IMR-90 (cell line): Measurements from ENCODE around the gene WNK4. TPM values are rescaled to one million over a fixed set of nuclear protein-coding genes. Genes with fewer than 3 reads are reported as not detected.

Experiments
- ATAC-seq: fragments of 200-7000 bp; cut with Tn5 transposase; 2 replicates; pipeline ENCODE4 v1.9.1; 2020; ENCODE audit warnings: low read depth, mild to moderate bottlenecking, moderate library complexity
- BruUV-seq: library from RNA; stranded (reverse); fragments of 400-500 nt; replicated peaks from 2 replicates; lab custom pipeline; 2021; lab: Mats Ljungman, UMichigan
- CTCF ChIA-PET: fragments of 300-600 bp; formaldehyde crosslinking; extraction: SDS; loops from one replicate; lab custom pipeline; 2021; ENCODE audit warnings: antibody characterized with exemption; lab: Yijun Ruan, JAX
- POLR2A ChIA-PET: fragments of 300-600 bp; sonication (Branson Sonifier 250); formaldehyde crosslinking; loops from one replicate; lab custom pipeline; 2022; ENCODE audit warnings: antibody characterized with exemption; ENCODE audit not compliant: unreplicated experiment; lab: Charles Lee
- DNase-seq: peaks from one replicate; pipeline ENCODE4 v3.0.0; 2013
- H2AFZ ChIP-seq: replicated peaks from 2 replicates; pipeline ENCODE3; 2013; ENCODE audit warnings: low read length, mild to moderate bottlenecking; ENCODE audit not compliant: poor library complexity
- H2AK5ac ChIP-seq: 2 replicates; pipeline ENCODE4 v1.6.1; 2013; ENCODE audit warnings: low read depth, low read length, inconsistent platforms
- H2AK9ac ChIP-seq: replicated peaks from 2 replicates; pipeline ENCODE3; 2013; ENCODE audit warnings: mild to moderate bottlenecking, low read depth, low read length, moderate library complexity; ENCODE audit not compliant: poor library complexity
- H2BK120ac ChIP-seq: 2 replicates; pipeline ENCODE4 v1.6.1; 2013; ENCODE audit warnings: low read depth, low read length, inconsistent platforms
- H2BK15ac ChIP-seq: 3 replicates; pipeline ENCODE4 v1.6.1; 2013; ENCODE audit warnings: low read depth, low read length, inconsistent platforms
- H2BK20ac ChIP-seq: 2 replicates; pipeline ENCODE4 v1.6.1; 2013; ENCODE audit warnings: low read depth, mild to moderate bottlenecking, inconsistent platforms, low read length, moderate library complexity
- H2BK5ac ChIP-seq: 2 replicates; pipeline ENCODE4 v1.6.1; 2013; ENCODE audit warnings: mild to moderate bottlenecking, low read depth, low read length, inconsistent platforms; ENCODE audit not compliant: poor library complexity, severe bottlenecking
- H3K14ac ChIP-seq: replicated peaks from 2 replicates; pipeline ENCODE4 v1.6.1; 2013; ENCODE audit warnings: low read depth, low read length, inconsistent platforms
- H3K18ac ChIP-seq: 2 replicates; pipeline ENCODE4 v1.6.1; 2013; ENCODE audit warnings: low read depth, low read length, control low read depth
- H3K23ac ChIP-seq: 2 replicates; pipeline ENCODE4 v1.6.1; 2013; ENCODE audit warnings: low read depth, low read length, inconsistent platforms
- H3K27ac ChIP-seq: 2 replicates; pipeline ENCODE4 v1.5.1; 2013; ENCODE audit warnings: mild to moderate bottlenecking, control low read depth, low read length; ENCODE audit not compliant: insufficient read depth
- H3K27me3 ChIP-seq: 2 replicates; pipeline ENCODE4 v1.6.1; 2013; ENCODE audit warnings: low read length; ENCODE audit not compliant: control insufficient read depth, insufficient read depth
- H3K36me3 ChIP-seq: 2 replicates; pipeline ENCODE4 v1.6.1; 2013; ENCODE audit warnings: low read length, mixed read lengths; ENCODE audit not compliant: control insufficient read depth, insufficient read depth
- H3K4ac ChIP-seq: 2 replicates; pipeline ENCODE4 v1.6.1; 2013; ENCODE audit warnings: low read depth, low read length, inconsistent platforms
- H3K4me1 ChIP-seq: 2 replicates; pipeline ENCODE4 v1.6.1; 2013; ENCODE audit warnings: low read length, mixed read lengths; ENCODE audit not compliant: control insufficient read depth, insufficient read depth
- H3K4me2 ChIP-seq: 2 replicates; pipeline ENCODE4 v1.6.1; 2013; ENCODE audit warnings: low read depth, mild to moderate bottlenecking, control low read depth, low read length, moderate library complexity
- H3K4me3 ChIP-seq: 2 replicates; pipeline ENCODE4 v1.5.1; 2013; ENCODE audit warnings: low read depth, mild to moderate bottlenecking, control low read depth, low read length, moderate library complexity; ENCODE audit not compliant: insufficient read depth
- H3K56ac ChIP-seq: 2 replicates; pipeline ENCODE4 v1.6.1; 2013; ENCODE audit warnings: low read length, inconsistent platforms; ENCODE audit not compliant: insufficient read depth; ENCODE audit errors: extremely low read depth
- H3K79me1 ChIP-seq, 2 experiments: 2 replicates each; pipeline ENCODE4 v1.6.1; 2013; ENCODE audit warnings: low read length in 2 of 2, inconsistent platforms in 1 of 2, low read depth in 1 of 2
- H3K9ac ChIP-seq: 2 replicates; pipeline ENCODE4 v1.6.1; 2013; ENCODE audit warnings: low read depth, low read length, control low read depth
- H3K9me1 ChIP-seq: 2 replicates; pipeline ENCODE4 v1.6.1; 2013; ENCODE audit warnings: low read length, inconsistent platforms; ENCODE audit not compliant: insufficient read depth
- H3K9me3 ChIP-seq: 2 replicates; pipeline ENCODE4 v1.6.1; 2013; ENCODE audit warnings: low read length; ENCODE audit not compliant: control insufficient read depth, insufficient read depth
- H4K20me1 ChIP-seq: 2 replicates; pipeline ENCODE4 v1.6.1; 2013; ENCODE audit warnings: low read length, inconsistent platforms; ENCODE audit not compliant: insufficient read depth
- H4K5ac ChIP-seq: 2 replicates; pipeline ENCODE4 v1.6.1; 2013; ENCODE audit warnings: mild to moderate bottlenecking, low read depth, low read length, control low read depth
- H4K8ac ChIP-seq, 2 experiments: 2 replicates each; pipeline ENCODE4 v1.6.1; 2013; ENCODE audit warnings: low read depth in 2 of 2, low read length in 2 of 2, control low read depth in 1 of 2, inconsistent platforms in 1 of 2
- H4K91ac ChIP-seq: 2 replicates; pipeline ENCODE4 v1.6.1; 2013; ENCODE audit warnings: low read depth, low read length, inconsistent platforms; ENCODE audit not compliant: insufficient read depth
- BHLHE40 ChIP-seq: fragments of 150-350 bp; IDR thresholded peaks from 2 replicates; pipeline ENCODE4 v1.6.1; 2016; ENCODE audit warnings: mild to moderate bottlenecking, low read depth, low read length
- CEBPB ChIP-seq: IDR thresholded peaks from 2 replicates; pipeline ENCODE4 v1.6.1; 2012; ENCODE audit warnings: low read depth, low read length, improper control_type of control experiment
- CHD1 ChIP-seq: IDR thresholded peaks from 2 replicates; pipeline ENCODE4 v1.6.1; 2012; ENCODE audit warnings: low read depth, low read length, improper control_type of control experiment
- FOS ChIP-seq: fragments of 150-350 bp; IDR thresholded peaks from 2 replicates; pipeline ENCODE4 v1.6.1; 2016; ENCODE audit warnings: low read depth, low read length
- MXI1 ChIP-seq: IDR thresholded peaks from 2 replicates; pipeline ENCODE4 v1.6.1; 2012; ENCODE audit warnings: low read depth, mild to moderate bottlenecking, low read length, moderate library complexity, borderline replicate concordance
- NFE2L2 ChIP-seq: fragments of 150-350 bp; IDR thresholded peaks from 2 replicates; pipeline ENCODE4 v1.6.1; 2016; ENCODE audit warnings: low read depth, mild to moderate bottlenecking, low read length
- POLR2A ChIP-seq: IDR thresholded peaks from 2 replicates; pipeline ENCODE4 v1.6.1; 2012; ENCODE audit warnings: mild to moderate bottlenecking, low read depth, low read length
- RAD21 ChIP-seq: IDR thresholded peaks from 2 replicates; pipeline ENCODE4 v1.6.1; 2012; ENCODE audit warnings: low read length, improper control_type of control experiment
- RFX5 ChIP-seq: IDR thresholded peaks from 2 replicates; pipeline ENCODE4 v1.8.0; 2012; ENCODE audit warnings: low read depth, mild to moderate bottlenecking, low read length, moderate library complexity
- SMC3 ChIP-seq: fragments of 150-350 bp; IDR thresholded peaks from 2 replicates; pipeline ENCODE4 v1.6.1; 2016; ENCODE audit warnings: low read depth, mild to moderate bottlenecking, antibody characterized with exemption, low read length, moderate library complexity
- USF2 ChIP-seq: fragments of 150-350 bp; IDR thresholded peaks from 2 replicates; pipeline ENCODE4 v1.6.1; 2017; ENCODE audit warnings: mild to moderate bottlenecking, antibody characterized with exemption, low read length, low read depth
- WGBS, 2 experiments: methylation state at CpG; one replicate each; pipeline versions ENCODE4 v1.1.5 to v1.1.7; 2013; ENCODE audit warnings: missing lambda C conversion rate in 2 of 2; ENCODE audit not compliant: insufficient read length in 1 of 2; ENCODE audit errors: extremely low coverage in 2 of 2; 5-methylcytosine and 5-hydroxymethylcytosine counted together
- dilution Hi-C: fragments of 300-500 bp; cut with HindIII; formaldehyde crosslinking; loops from one replicate; pipeline ENCODE4 v1.14.3; 2018; ENCODE audit warnings: low sequenced_read_pairs; ENCODE audit not compliant: unreplicated experiment
- in situ Hi-C: fragments of 300-500 bp; cut with MboI; formaldehyde crosslinking; loops from 3 replicates; pipeline ENCODE4 v1.14.3; 2019; ENCODE audit warnings: low sequenced_read_pairs, inconsistent platforms, mixed read lengths
- intact Hi-C: fragments of 100-400 bp; cut with micrococcal nuclease; formaldehyde crosslinking; loops from 2 replicates; pipeline ENCODE4 v1.10.0; 2022
- polyA plus RNA-seq, 3 experiments: library from polyadenylated mRNA; depleted of rRNA; stranded (reverse); fragments of >200 nt; gene quantifications; 2 replicates each; pipeline ENCODE4 v1.2.3, GENCODE V29; 2012; ENCODE audit warnings: low replicate concordance in 1 of 3
- total RNA-seq: library from RNA; depleted of rRNA; stranded (reverse); fragments of >200 nt; gene quantifications from 2 replicates; pipeline ENCODE4 v1.2.3, GENCODE V29; 2012
- TF ChIP-seq, protein P1 (sequence below): fragments of 150-350 bp; IDR thresholded peaks from 2 replicates; pipeline ENCODE4 v1.6.1; 2016; ENCODE audit warnings: low read depth, mild to moderate bottlenecking, low read length, moderate library complexity, borderline replicate concordance

The WNK4 gene
- total and polyA plus RNA-seq, 2 of the 4 experiments (the other 2 are of a cell fraction), result 1.3 to 15.1 TPM

DNA sequence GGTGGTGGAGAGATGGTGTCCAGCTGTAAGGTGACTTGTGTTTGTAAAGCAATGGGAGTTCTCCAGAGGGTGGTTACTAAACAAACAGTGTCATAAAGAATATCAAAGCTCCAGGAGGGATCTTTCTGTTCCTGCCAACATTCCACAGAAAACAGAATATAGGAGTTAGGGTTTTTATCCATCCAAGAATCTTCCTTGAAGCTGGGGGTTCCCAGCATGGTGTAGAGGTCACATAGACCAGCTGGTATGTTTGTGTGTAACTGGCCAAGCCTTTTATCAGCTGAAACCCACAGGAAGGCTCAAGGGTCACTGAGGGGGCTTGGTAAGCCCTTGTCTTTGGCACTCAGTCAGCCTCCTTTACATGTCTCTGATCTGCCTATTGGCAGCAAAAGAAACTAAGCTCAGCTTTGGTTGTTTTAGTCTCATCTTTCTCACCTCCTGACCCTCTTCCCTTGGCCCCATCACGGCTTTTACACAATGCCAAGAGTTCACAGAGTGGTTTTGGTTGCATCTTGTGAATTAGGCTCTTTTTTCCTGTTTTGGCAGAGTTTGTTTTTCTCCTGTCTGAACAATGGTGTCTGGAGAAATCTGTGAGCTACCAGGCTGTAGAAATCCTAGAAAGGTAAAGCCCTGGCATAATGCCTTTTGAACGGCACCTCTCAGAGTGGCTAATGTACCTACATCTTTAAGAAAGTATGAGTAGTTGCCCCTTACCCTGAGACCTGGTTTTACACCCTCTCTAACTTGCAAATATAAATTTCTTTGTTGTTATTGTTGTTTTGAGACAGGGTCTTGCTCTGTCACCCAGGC, 22.9 kb downstream of the WNK4 start:
- intact Hi-C loops, result no loop called here
- in situ Hi-C loops, result no loop called here
- DNase-seq (peak; percentile 35), ATAC-seq (peak; percentile 12)
- Histone ChIP-seq H2AK5ac (no peak overlapping the region), H4K20me1 (no peaks in the 10 kb centered on the region), H3K9me3 (no peaks in the 10 kb centered on the region), H3K23ac (no peak overlapping the region), H3K79me1 (peaks cover 2 to 6% of the 10 kb centered on the region in 2 experiments; a peak in 3 of 4 replicates), H3K14ac (no peak overlapping the region), H3K27ac (peak overlapping the region; percentile 11; the same call in 1 of the 2 replicates), H3K4me1 (peaks cover 3% of the 10 kb centered on the region; the same call in 1 of the 2 replicates), H2BK20ac (no peak overlapping the region), H3K36me3 (no peaks in the 10 kb centered on the region), H2BK120ac (no peak overlapping the region), H3K56ac (no peak overlapping the region), H4K8ac (no peak overlapping the region), H2AK9ac (no peak overlapping the region), H4K5ac (no peak overlapping the region), H2BK5ac (no peak overlapping the region), H3K4me3 (no peak overlapping the region), H3K4me2 (no peak overlapping the region; the same call in 1 of the 2 replicates), H3K27me3 (no peaks in the 10 kb centered on the region), H2BK15ac (no peak overlapping the region), H3K18ac (no peak overlapping the region), H3K4ac (no peak overlapping the region), H4K91ac (no peak overlapping the region), H3K9me1 (0 out of 2 replicates have a peak, but pooled peaks cover 3% of the 10 kb centered on the region), H3K9ac (no peak overlapping the region), H2AFZ (no peak overlapping the region)
- no TSS peak for BruUV-seq
- CTCF ChIA-PET, result no interaction called here
- TF ChIP-seq MXI1 (no peak), SMC3 (no peak), USF2 (no peak), FOS (no peak), RFX5 (no peak), BHLHE40 (no peak), CHD1 (no peak), RAD21 (no peak), POLR2A (no peak), NFE2L2 (no peak), CEBPB (no peak)
- TF ChIP-seq, protein P1, sequence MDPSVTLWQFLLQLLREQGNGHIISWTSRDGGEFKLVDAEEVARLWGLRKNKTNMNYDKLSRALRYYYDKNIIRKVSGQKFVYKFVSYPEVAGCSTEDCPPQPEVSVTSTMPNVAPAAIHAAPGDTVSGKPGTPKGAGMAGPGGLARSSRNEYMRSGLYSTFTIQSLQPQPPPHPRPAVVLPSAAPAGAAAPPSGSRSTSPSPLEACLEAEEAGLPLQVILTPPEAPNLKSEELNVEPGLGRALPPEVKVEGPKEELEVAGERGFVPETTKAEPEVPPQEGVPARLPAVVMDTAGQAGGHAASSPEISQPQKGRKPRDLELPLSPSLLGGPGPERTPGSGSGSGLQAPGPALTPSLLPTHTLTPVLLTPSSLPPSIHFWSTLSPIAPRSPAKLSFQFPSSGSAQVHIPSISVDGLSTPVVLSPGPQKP, result no peak
- dilution Hi-C loops, result no loop called here
- no CpG with 5 or more reads among the region's 2 CpGs for WGBS, 2 experiments
- POLR2A ChIA-PET, result interaction anchor here (0.6 kb wide), 1 partner anchor 156 kb away, joined by 6 read pairs; no protein-coding TSS in a partner anchor
